OCI-LY1 (cell line): ENCODE measurements around the gene UBR2.

Experiments
- EZH2 ChIP-seq: fragments of 200-600 bp; sonication (generic), shearing (Covaris generic); IDR thresholded peaks from 2 replicates; pipeline ENCODE4 v1.8.0; 2017; ENCODE audit warnings: borderline replicate concordance, mixed run types, mild to moderate bottlenecking, antibody characterized with exemption, low read length, moderate library complexity, mixed read lengths
- TF ChIP-seq, protein P1 (sequence below): fragments of 200-600 bp; sonication (generic), shearing (Covaris generic); IDR thresholded peaks from 2 replicates; pipeline ENCODE4 v1.5.1; 2017; ENCODE audit warnings: mild to moderate bottlenecking, antibody characterized with exemption, low read length, moderate library complexity, mixed read lengths

DNA sequence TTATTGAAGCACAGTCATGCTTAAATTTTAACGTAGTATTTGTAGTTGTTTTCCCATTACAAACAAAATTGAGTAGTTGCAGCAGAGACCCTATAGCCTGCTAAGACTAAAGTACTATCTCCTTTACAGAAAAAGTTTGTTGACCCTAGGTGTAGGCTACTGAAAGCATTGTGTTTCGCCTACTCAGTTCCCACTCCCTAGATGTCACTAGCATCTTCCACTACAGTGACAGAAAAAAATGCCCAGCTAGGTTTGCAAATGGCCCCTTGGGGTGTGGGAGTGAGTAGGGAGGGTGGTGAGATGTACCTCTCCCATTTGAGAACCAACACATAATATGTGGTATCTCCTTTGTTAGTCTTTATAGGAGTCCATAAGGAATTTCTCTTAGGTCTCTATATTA, 34.5 kb downstream of the UBR2 start:
- TF ChIP-seq, protein P1, sequence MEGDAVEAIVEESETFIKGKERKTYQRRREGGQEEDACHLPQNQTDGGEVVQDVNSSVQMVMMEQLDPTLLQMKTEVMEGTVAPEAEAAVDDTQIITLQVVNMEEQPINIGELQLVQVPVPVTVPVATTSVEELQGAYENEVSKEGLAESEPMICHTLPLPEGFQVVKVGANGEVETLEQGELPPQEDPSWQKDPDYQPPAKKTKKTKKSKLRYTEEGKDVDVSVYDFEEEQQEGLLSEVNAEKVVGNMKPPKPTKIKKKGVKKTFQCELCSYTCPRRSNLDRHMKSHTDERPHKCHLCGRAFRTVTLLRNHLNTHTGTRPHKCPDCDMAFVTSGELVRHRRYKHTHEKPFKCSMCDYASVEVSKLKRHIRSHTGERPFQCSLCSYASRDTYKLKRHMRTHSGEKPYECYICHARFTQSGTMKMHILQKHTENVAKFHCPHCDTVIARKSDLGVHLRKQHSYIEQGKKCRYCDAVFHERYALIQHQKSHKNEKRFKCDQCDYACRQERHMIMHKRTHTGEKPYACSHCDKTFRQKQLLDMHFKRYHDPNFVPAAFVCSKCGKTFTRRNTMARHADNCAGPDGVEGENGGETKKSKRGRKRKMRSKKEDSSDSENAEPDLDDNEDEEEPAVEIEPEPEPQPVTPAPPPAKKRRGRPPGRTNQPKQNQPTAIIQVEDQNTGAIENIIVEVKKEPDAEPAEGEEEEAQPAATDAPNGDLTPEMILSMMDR: no peak
- TF ChIP-seq EZH2: no peak
